ENCODE data around the gene PLAAT1.

GRCh38 chr3:193248848-193249468, 7.9 kb downstream of the PLAAT1 start:
- no peak for TF ChIP-seq CTCF (conservative IDR thresholded peaks at IDR 0.05)
- no peak for TF ChIP-seq EZH2 (IDR thresholded peaks at IDR 0.05; ENCODE audit: low read depth)

All from PC-9 (cell line).